Gastroesophageal sphincter (tissue), 4 donors: Measurements from ENCODE around the gene TP53BP1. TPM values are rescaled to one million over a fixed set of nuclear protein-coding genes. Genes with fewer than 3 reads are reported as not detected.

ENCODE experiments used
- ATAC-seq: fragments of 150-250 bp; one replicate; pipeline ENCODE4 v1.9.1; 2016; ENCODE audit warnings: mild to moderate bottlenecking, moderate library complexity
- H3K27ac ChIP-seq, 4 donors: fragments of 200-600 bp; sonication (generic) in 3 of 4; 1 replicate in 3 of 4; 2 replicates in 1 of 4; pipeline ENCODE4 v1.5.1; 2016 to 2019
- H3K27me3 ChIP-seq: fragments of 200-600 bp; sonication (generic); one replicate; pipeline ENCODE4 v1.5.1; 2019
- H3K36me3 ChIP-seq, 2 donors: fragments of 200-600 bp; sonication (generic); one replicate each; pipeline ENCODE4 v1.5.1; 2019; ENCODE audit warnings: control low read depth in 1 of 2
- H3K4me1 ChIP-seq, 3 donors: fragments of 200-600 bp; sonication (generic); 1 replicate in 2 of 3; 2 replicates in 1 of 3; pipeline ENCODE4 v1.5.1; 2016 to 2019; ENCODE audit warnings: control low read depth in 2 of 3
- H3K4me3 ChIP-seq, 2 donors: fragments of 200-600 bp; sonication (generic); one replicate each; pipeline ENCODE4 v1.5.1; 2019; ENCODE audit warnings: mild to moderate bottlenecking in 1 of 2, moderate library complexity in 1 of 2
- H3K9me3 ChIP-seq, 3 donors: fragments of 200-600 bp; sonication (generic); one replicate each; pipeline ENCODE4 v1.5.1; 2017 to 2019; ENCODE audit warnings: control low read depth in 2 of 3
- CTCF ChIP-seq, 4 experiments: fragments of 200-600 bp in 2 of 4; fragments of 450-650 bp in 2 of 4; sonication (generic) in 1 of 4; IDR thresholded peaks; one replicate each; pipeline ENCODE4 v1.5.1; 2017 to 2019; ENCODE audit warnings: antibody characterized with exemption in 4 of 4, mild to moderate bottlenecking in 2 of 4, moderate library complexity in 2 of 4
- EP300 ChIP-seq: sonication (generic); formaldehyde crosslinking; IDR thresholded peaks from one replicate; pipeline ENCODE4 v1.6.1; 2017; ENCODE audit warnings: antibody characterized with exemption, mild to moderate bottlenecking
- POLR2A ChIP-seq, 2 donors: fragments of 450-650 bp; IDR thresholded peaks; one replicate each; pipeline ENCODE4 v1.6.1; 2017; ENCODE audit warnings: antibody characterized with exemption in 2 of 2, mild to moderate bottlenecking in 2 of 2, moderate library complexity in 1 of 2
- POLR2AphosphoS5 ChIP-seq: sonication (generic); formaldehyde crosslinking; IDR thresholded peaks from one replicate; pipeline ENCODE4 v1.6.1; 2017; ENCODE audit warnings: antibody characterized with exemption
- WGBS, 2 donors: methylation state at CpG; one replicate each; pipeline ENCODE4 v1.1.5; 2018; ENCODE audit warnings: low coverage in 1 of 2; 5-methylcytosine and 5-hydroxymethylcytosine counted together
- total RNA-seq, 4 donors: library from RNA; depleted of rRNA; stranded (reverse); fragments of >200 nt; gene quantifications; one replicate each; pipeline ENCODE4 v1.1.0, GENCODE V29; 2016

The TP53BP1 gene
- total RNA-seq, 4 donors from 2014 or later, result 21.8 to 40.2 (median 33.5) TPM

GRCh38 chr15:43440721-43441281 is 52.2 kb downstream of the TP53BP1 start:
- Histone ChIP-seq H3K27me3 (no peaks in the 10 kb centered on the region), H3K4me1 (peaks cover 0 to 14% (median 5%) of the 10 kb centered on the region in 3 donors), H3K9me3 (no peaks in the 10 kb centered on the region), H3K4me3 (no peak overlapping the region), H3K36me3 (peaks cover 0 to 51% of the 10 kb centered on the region in 2 donors), H3K27ac (peak overlapping the region; percentile 56 to 86 (median 66))
- WGBS, 2 donors, result 10 to 15% methylated on average over 4 of the region's 4 CpGs
- peak; percentile 98 for ATAC-seq
- TF ChIP-seq CTCF (IDR thresholded peaks at IDR 0.05) (peak; percentile 18 to 91 (median 70)), POLR2A (IDR thresholded peaks at IDR 0.05) (no peak), POLR2AphosphoS5 (peak; percentile 89), EP300 (no peak)

- no peak overlapping the region for H3K27ac ChIP-seq
- H3K9me3 ChIP-seq, result no peaks in the 10 kb centered on the region
- no peak for ATAC-seq
- peaks cover 0 to 46% of the 10 kb centered on the region in 2 donors for H3K36me3 ChIP-seq
- no peak for TF ChIP-seq CTCF (IDR thresholded peaks at IDR 0.05)
- no peak for TF ChIP-seq POLR2AphosphoS5
- no peak for TF ChIP-seq POLR2A (IDR thresholded peaks at IDR 0.05)
- TF ChIP-seq EP300, result no peak
- H3K4me1 ChIP-seq, result peaks cover 0 to 14% (median 5%) of the 10 kb centered on the region in 3 donors
- H3K27me3 ChIP-seq, result no peaks in the 10 kb centered on the region
- no peak overlapping the region for H3K4me3 ChIP-seq
- 69 to 75% methylated on average over 2 to 3 of the region's 3 CpGs for WGBS, 2 donors
Measured at GRCh38 chr15:43439268-43439667, 53.7 kb downstream of the TP53BP1 start.

- Histone ChIP-seq H3K9me3 (no peaks in the 10 kb centered on the region), H3K27me3 (no peaks in the 10 kb centered on the region), H3K4me1 (peaks cover 0 to 10% (median 4%) of the 10 kb centered on the region in 3 donors), H3K27ac (no peak overlapping the region), H3K36me3 (peaks cover 4 to 70% of the 10 kb centered on the region in 2 donors), H3K4me3 (no peak overlapping the region)
- ATAC-seq, result no peak
- TF ChIP-seq EP300, result no peak
- WGBS, 2 donors, result 90 to 99% methylated on average over 4 to 5 of the region's 7 CpGs
Measured at GRCh38 chr15:43436395-43436794, 56.6 kb downstream of the TP53BP1 start.

GRCh38 chr15:43434446-43434845 is 58.5 kb downstream of the TP53BP1 start:
- no peak for TF ChIP-seq POLR2AphosphoS5
- TF ChIP-seq CTCF (IDR thresholded peaks at IDR 0.05), result no peak
- TF ChIP-seq POLR2A (IDR thresholded peaks at IDR 0.05), result no peak
- TF ChIP-seq EP300, result no peak
- ATAC-seq, result no peak
- H3K27ac ChIP-seq, result no peak overlapping the region
- H3K4me3 ChIP-seq, result no peak overlapping the region
- no peaks in the 10 kb centered on the region for H3K9me3 ChIP-seq
- H3K36me3 ChIP-seq, result peaks cover 4 to 74% of the 10 kb centered on the region in 2 donors
- no peaks in the 10 kb centered on the region for H3K27me3 ChIP-seq
- H3K4me1 ChIP-seq, result no peaks in the 10 kb centered on the region

- no peak overlapping the region for H3K27ac ChIP-seq
- H3K27me3 ChIP-seq, result no peaks in the 10 kb centered on the region
- no peaks in the 10 kb centered on the region for H3K9me3 ChIP-seq
- no peaks in the 10 kb centered on the region for H3K4me1 ChIP-seq
- H3K4me3 ChIP-seq, result no peak overlapping the region
- TF ChIP-seq POLR2AphosphoS5 (no peak), EP300 (no peak), CTCF (IDR thresholded peaks at IDR 0.05) (no peak), POLR2A (IDR thresholded peaks at IDR 0.05) (no peak)
- ATAC-seq, result no peak
- WGBS, 2 donors, result 79 to 93% methylated on average over 2 to 3 of the region's 3 CpGs
- H3K36me3 ChIP-seq, result peaks cover 4 to 69% of the 10 kb centered on the region in 2 donors
Measured at GRCh38 chr15:43433661-43434303, 59.2 kb downstream of the TP53BP1 start.
